ENCODE data around the gene COMMD10.

COMMD10 gene

GRCh38 chr5:116315531-116315930 is 230.7 kb downstream of the COMMD10 start:
- no peak overlapping the region for H3K4me3 ChIP-seq (ENCODE audit: low read depth, low read length)
- no peak for DNase-seq (ENCODE audit: low read depth)
- TF ChIP-seq POLR2A (IDR thresholded peaks at IDR 0.05; ENCODE audit: extremely low read depth, insufficient read length) (no peak), MAX (IDR thresholded peaks at IDR 0.05; ENCODE audit: low read depth, low read length) (no peak), CTCF (IDR thresholded peaks at IDR 0.05; ENCODE audit: low read depth, low read length) (no peak), MYC (IDR thresholded peaks at IDR 0.05; ENCODE audit: low read depth, low read length) (no peak)

GRCh38 chr5:116318091-116318854 is 233.4 kb downstream of the COMMD10 start:
- no peak overlapping the region for H3K4me3 ChIP-seq (ENCODE audit: low read depth, low read length)
- DNase-seq (ENCODE audit: low read depth): no peak
- TF ChIP-seq MYC (IDR thresholded peaks at IDR 0.05; ENCODE audit: low read depth, low read length) (no peak), CTCF (IDR thresholded peaks at IDR 0.05; ENCODE audit: low read depth, low read length) (no peak), MAX (IDR thresholded peaks at IDR 0.05; ENCODE audit: low read depth, low read length) (no peak), POLR2A (IDR thresholded peaks at IDR 0.05; ENCODE audit: extremely low read depth, insufficient read length) (no peak)

GRCh38 chr5:116320486-116320885 is 235.7 kb downstream of the COMMD10 start:
- DNase-seq (ENCODE audit: low read depth): no peak
- TF ChIP-seq MYC (IDR thresholded peaks at IDR 0.05; ENCODE audit: low read depth, low read length) (no peak), MAX (IDR thresholded peaks at IDR 0.05; ENCODE audit: low read depth, low read length) (no peak), POLR2A (IDR thresholded peaks at IDR 0.05; ENCODE audit: extremely low read depth, insufficient read length) (no peak), CTCF (IDR thresholded peaks at IDR 0.05; ENCODE audit: low read depth, low read length) (no peak)
- H3K4me3 ChIP-seq (ENCODE audit: low read depth, low read length): no peak overlapping the region

GRCh38 chr5:116329503-116329902 is 244.7 kb downstream of the COMMD10 start:
- no peak overlapping the region for H3K4me3 ChIP-seq (ENCODE audit: low read depth, low read length)
- TF ChIP-seq MYC (IDR thresholded peaks at IDR 0.05; ENCODE audit: low read depth, low read length) (no peak), POLR2A (IDR thresholded peaks at IDR 0.05; ENCODE audit: extremely low read depth, insufficient read length) (no peak), MAX (IDR thresholded peaks at IDR 0.05; ENCODE audit: low read depth, low read length) (no peak), CTCF (IDR thresholded peaks at IDR 0.05; ENCODE audit: low read depth, low read length) (no peak)
- DNase-seq (ENCODE audit: low read depth): no peak

- no peak for DNase-seq (ENCODE audit: low read depth)
- H3K4me3 ChIP-seq (ENCODE audit: low read depth, low read length): no peak overlapping the region
- TF ChIP-seq MYC (IDR thresholded peaks at IDR 0.05; ENCODE audit: low read depth, low read length) (no peak), MAX (IDR thresholded peaks at IDR 0.05; ENCODE audit: low read depth, low read length) (no peak), POLR2A (IDR thresholded peaks at IDR 0.05; ENCODE audit: extremely low read depth, insufficient read length) (no peak), CTCF (IDR thresholded peaks at IDR 0.05; ENCODE audit: low read depth, low read length) (no peak)
These were observed 256.0 kb downstream of the COMMD10 start for GRCh38 chr5:116340799-116341198.
